Activated B cell treated with CpG ODN at 0.5 μM for 24 hours (primary cell): Measurements from ENCODE around the gene MYH9. TPM values are rescaled to one million over a fixed set of nuclear protein-coding genes. Genes with fewer than 3 reads are reported as not detected.

Experiments used
- ATAC-seq: fragments of 200-7000 bp; cut with Tn5 transposase; one replicate; pipeline ENCODE4 v1.10.0; 2021; ENCODE audit warnings: low read depth, mild to moderate bottlenecking, moderate library complexity
- CTCF ChIA-PET: fragments of 350-600 bp; sonication (Branson Sonifier 250); formaldehyde crosslinking; loops from one replicate; lab custom pipeline; 2021; ENCODE audit warnings: antibody characterized with exemption; lab: Charles Lee
- POLR2A ChIA-PET: fragments of 350-600 bp; sonication (Branson Sonifier 250); formaldehyde crosslinking; loops from one replicate; lab custom pipeline; 2021; ENCODE audit warnings: antibody characterized with exemption; lab: Charles Lee
- DNase-seq: peaks from one replicate; pipeline ENCODE4 v3.0.0; 2022
- H3K27ac Mint-ChIP-seq: one replicate; pipeline ENCODE4 v1.8.0; 2020; ENCODE audit warnings: mixed read lengths
- H3K27me3 Mint-ChIP-seq: one replicate; pipeline ENCODE4 v1.8.0; 2021; ENCODE audit warnings: mixed read lengths
- H3K36me3 Mint-ChIP-seq: one replicate; pipeline ENCODE4 v1.8.0; 2021; ENCODE audit warnings: low read depth, mixed read lengths
- H3K4me1 Mint-ChIP-seq: one replicate; pipeline ENCODE4 v1.8.0; 2021; ENCODE audit warnings: mixed read lengths
- H3K4me3 Mint-ChIP-seq: one replicate; pipeline ENCODE4 v1.8.0; 2020; ENCODE audit warnings: mild to moderate bottlenecking, mixed read lengths
- H3K9me3 Mint-ChIP-seq: one replicate; pipeline ENCODE4 v1.8.0; 2020; ENCODE audit warnings: mixed read lengths
- CTCF ChIP-seq: fragments of 200-600 bp; IDR thresholded peaks from one replicate; pipeline ENCODE4 v1.8.0; 2022; ENCODE audit warnings: antibody characterized with exemption, mild to moderate bottlenecking
- intact Hi-C: fragments of 100-400 bp; cut with micrococcal nuclease; formaldehyde crosslinking; loops from one replicate; pipeline ENCODE4 v1.15.1; 2024
- total RNA-seq: library from RNA; stranded (reverse); gene quantifications from 2 replicates; pipeline ENCODE4 v1.2.3, GENCODE V29; 2022

MYH9 gene
- total RNA-seq, 1 donor from 2014 or later, result 714 TPM

GRCh38 chr22:36285017-36285416, 102.8 kb downstream of the MYH9 start:
- ChIA-PET CTCF (interaction anchor here (1.3 to 2.4 kb wide), 3 partner anchors 16 to 186 kb away, joined by 5 to 8 read pairs (median 5); partner anchors contain the start of gene APOL2), POLR2A (interaction anchor here (0.6 kb wide), 2 partner anchors 140 to 186 kb away, joined by 3 to 5 read pairs; no protein-coding TSS in a partner anchor)
- no peaks in the 10 kb centered on the region for H3K27me3 Mint-ChIP-seq
- no peak overlapping the region for H3K4me3 Mint-ChIP-seq
- ATAC-seq (no peak), DNase-seq (no peak)
- no peak for TF ChIP-seq CTCF
- H3K27ac Mint-ChIP-seq, result no peak overlapping the region
- intact Hi-C loops, result no loop called here
- H3K9me3 Mint-ChIP-seq, result no peaks in the 10 kb centered on the region
- H3K4me1 Mint-ChIP-seq, result no peaks in the 10 kb centered on the region
- H3K36me3 Mint-ChIP-seq, result peaks cover 93% of the 10 kb centered on the region

GRCh38 chr22:36284171-36284571, 103.6 kb downstream of the MYH9 start:
- no peak for TF ChIP-seq CTCF
- Mint-ChIP-seq H3K27me3 (no peaks in the 10 kb centered on the region), H3K27ac (no peak overlapping the region), H3K36me3 (peaks cover 88% of the 10 kb centered on the region), H3K9me3 (no peaks in the 10 kb centered on the region), H3K4me1 (no peaks in the 10 kb centered on the region), H3K4me3 (no peak overlapping the region)
- ChIA-PET POLR2A (no interaction called here), CTCF (no interaction called here)
- ATAC-seq (no peak), DNase-seq (no peak)
- intact Hi-C loops, result no loop called here

GRCh38 chr22:36282328-36282831, 105.4 kb downstream of the MYH9 start:
- POLR2A ChIA-PET, result interaction anchor here (0.6 kb wide), 1 partner anchor 653 kb away, joined by 8 read pairs; no protein-coding TSS in a partner anchor
- Mint-ChIP-seq H3K9me3 (no peaks in the 10 kb centered on the region), H3K4me3 (no peak overlapping the region), H3K27me3 (no peaks in the 10 kb centered on the region), H3K36me3 (peaks cover 74% of the 10 kb centered on the region), H3K4me1 (peaks cover 12% of the 10 kb centered on the region), H3K27ac (no peak overlapping the region)
- ATAC-seq (no peak), DNase-seq (no peak)
- CTCF ChIA-PET, result no interaction called here
- TF ChIP-seq CTCF, result no peak
- intact Hi-C loops, result no loop called here

GRCh38 chr22:36281781-36282327, 105.9 kb downstream of the MYH9 start:
- ChIA-PET POLR2A (interaction anchor here (1.1 kb wide), 1 partner anchor 225 kb away, joined by 4 read pairs; the partner anchor contains the start of gene FOXRED2), CTCF (interaction anchor here (0.7 to 1.3 kb wide), 3 partner anchors 19 to 205 kb away, joined by 3 to 6 read pairs (median 4); no protein-coding TSS in a partner anchor)
- intact Hi-C loops, result no loop called here
- Mint-ChIP-seq H3K4me1 (peaks cover 14% of the 10 kb centered on the region), H3K36me3 (peaks cover 69% of the 10 kb centered on the region), H3K4me3 (no peak overlapping the region), H3K9me3 (no peaks in the 10 kb centered on the region), H3K27ac (no peak overlapping the region), H3K27me3 (no peaks in the 10 kb centered on the region)
- no peak for DNase-seq
- no peak for TF ChIP-seq CTCF
- no peak for ATAC-seq

GRCh38 chr22:36280379-36280778, 107.4 kb downstream of the MYH9 start:
- H3K4me1 Mint-ChIP-seq, result peaks cover 17% of the 10 kb centered on the region
- POLR2A ChIA-PET, result interaction anchor here (0.7 to 1.2 kb wide), 5 partner anchors 20 to 230 kb away, joined by 3 to 6 read pairs (median 4); no protein-coding TSS in a partner anchor
- intact Hi-C loops, result no loop called here
- no peak for ATAC-seq
- H3K27me3 Mint-ChIP-seq, result no peaks in the 10 kb centered on the region
- H3K27ac Mint-ChIP-seq, result peak overlapping the region; percentile 56
- CTCF ChIA-PET, result interaction anchor here (0.7 to 1.1 kb wide), 2 partner anchors 41 to 206 kb away, joined by 3 to 4 read pairs; partner anchors contain the start of gene APOL2
- DNase-seq, result no peak
- H3K9me3 Mint-ChIP-seq, result no peaks in the 10 kb centered on the region
- no peak for TF ChIP-seq CTCF
- peaks cover 55% of the 10 kb centered on the region for H3K36me3 Mint-ChIP-seq
- H3K4me3 Mint-ChIP-seq, result no peak overlapping the region
